ENCODE results near the gene CERS1.
"Not testable (repeated sequence)": the region's sequence is repeated elsewhere in the genome, so short reads cannot be mapped to it uniquely, and the experiment has no call there.

Gene CERS1

GRCh38 chr19:18919086-18919899 is 23.3 kb upstream of the CERS1 start, which contains the start of the genes COPE and DDX49:
TSS of gene COPE (minus strand) at chr19:18919387. CDS start at chr19:18919348, 39 bp downstream.
TSS of gene DDX49 (plus strand) at chr19:18919715. CDS start at chr19:18919742, 27 bp downstream.
- Histone ChIP-seq H3K4me3 (ENCODE audit: low read depth, low read length, poor library complexity, severe bottlenecking) (peak within 1 kb of the TSS; percentile 94), H3K9me2 (ENCODE audit: low read depth, low read length) (no peaks in the 10 kb centered on the region), H4K20me1 (ENCODE audit: insufficient read depth, low read length) (no peaks in the 10 kb centered on the region), H3K27me3 (ENCODE audit: insufficient read depth, low read length) (no peaks in the 10 kb centered on the region), H3F3A (ENCODE audit: insufficient read depth, low read length) (no peaks in the 10 kb centered on the region), H3K9ac (ENCODE audit: low read length) (peak within 1 kb of the TSS; percentile 87), H3K4me1 (ENCODE audit: insufficient read depth, low read length, severe bottlenecking) (peaks cover 31% of the 10 kb centered on the region), H3K79me2 (ENCODE audit: insufficient read depth, low read length) (peaks cover 21% of the 10 kb centered on the region), H2AFZ (ENCODE audit: low read length) (no peak within 1 kb of the TSS), H3K4me2 (ENCODE audit: low read length) (peak within 1 kb of the TSS; percentile 90), H3K36me3 (ENCODE audit: insufficient read depth, low read length) (peaks cover 41% of the 10 kb centered on the region), H3K27ac (ENCODE audit: low read depth, low read length, poor library complexity, severe bottlenecking) (peak within 1 kb of the TSS; percentile 71), H3K9me3 (ENCODE audit: low read length) (no peaks in the 10 kb centered on the region)
- TF ChIP-seq EZH2 (IDR thresholded peaks at IDR 0.05; ENCODE audit: borderline replicate concordance, low read length), result no peak
- no peak for TF ChIP-seq CTCF (IDR thresholded peaks at IDR 0.05; ENCODE audit: low read length)

- not testable (repeated sequence) for H3K9me2 ChIP-seq (ENCODE audit: low read depth, low read length); H3K27ac ChIP-seq (ENCODE audit: low read depth, low read length, poor library complexity, severe bottlenecking); H3K27me3 ChIP-seq (ENCODE audit: insufficient read depth, low read length); H4K20me1 ChIP-seq (ENCODE audit: insufficient read depth, low read length); H3K9ac ChIP-seq (ENCODE audit: low read length); H3F3A ChIP-seq (ENCODE audit: insufficient read depth, low read length); H3K9me3 ChIP-seq (ENCODE audit: low read length); H2AFZ ChIP-seq (ENCODE audit: low read length)
- Histone ChIP-seq H3K4me1 (ENCODE audit: insufficient read depth, low read length, severe bottlenecking) (peaks cover 31% of the 10 kb centered on the region), H3K4me2 (ENCODE audit: low read length) (peak overlapping the region; percentile 75), H3K4me3 (ENCODE audit: low read depth, low read length, poor library complexity, severe bottlenecking) (peak overlapping the region; percentile 94), H3K79me2 (ENCODE audit: insufficient read depth, low read length) (peaks cover 21% of the 10 kb centered on the region), H3K36me3 (ENCODE audit: insufficient read depth, low read length) (peaks cover 42% of the 10 kb centered on the region)
Observed at GRCh38 chr19:18917593-18917992, 21.6 kb upstream of the CERS1 start.

- Histone ChIP-seq H3F3A (ENCODE audit: insufficient read depth, low read length) (no peaks in the 10 kb centered on the region), H3K4me3 (ENCODE audit: low read depth, low read length, poor library complexity, severe bottlenecking) (no peak overlapping the region), H3K9ac (ENCODE audit: low read length) (no peak overlapping the region), H3K9me3 (ENCODE audit: low read length) (no peaks in the 10 kb centered on the region), H3K4me1 (ENCODE audit: insufficient read depth, low read length, severe bottlenecking) (peaks cover 25% of the 10 kb centered on the region), H2AFZ (ENCODE audit: low read length) (no peak overlapping the region), H3K27me3 (ENCODE audit: insufficient read depth, low read length) (no peaks in the 10 kb centered on the region), H3K36me3 (ENCODE audit: insufficient read depth, low read length) (peaks cover 40% of the 10 kb centered on the region), H3K9me2 (ENCODE audit: low read depth, low read length) (no peaks in the 10 kb centered on the region), H3K4me2 (ENCODE audit: low read length) (no peak overlapping the region), H4K20me1 (ENCODE audit: insufficient read depth, low read length) (no peaks in the 10 kb centered on the region), H3K79me2 (ENCODE audit: insufficient read depth, low read length) (peaks cover 21% of the 10 kb centered on the region), H3K27ac (ENCODE audit: low read depth, low read length, poor library complexity, severe bottlenecking) (no peak overlapping the region)
- TF ChIP-seq CTCF (IDR thresholded peaks at IDR 0.05; ENCODE audit: low read length) (peak; percentile 63), EZH2 (IDR thresholded peaks at IDR 0.05; ENCODE audit: borderline replicate concordance, low read length) (no peak)
Observed at GRCh38 chr19:18915639-18916038, 19.7 kb upstream of the CERS1 start.

All from OCI-LY1 (cell line).